Gastrocnemius medialis (tissue), 4 donors: ENCODE data around the gene SSTR3. TPM values are rescaled to one million over a fixed set of nuclear protein-coding genes. Genes with fewer than 3 reads are reported as not detected.

Experiments used
- ATAC-seq, 2 donors: fragments of 150-250 bp; one replicate each; pipeline ENCODE4 v1.9.1; 2016
- DNase-seq, 2 donors: peaks; one replicate each; pipeline ENCODE4 v3.0.0-alpha.2; 2019
- H3K27ac ChIP-seq, 4 donors: fragments of 200-600 bp; sonication (generic); 1 replicate in 1 of 4; 2 replicates in 3 of 4; pipeline ENCODE4 v1.5.1; 2016 to 2018; ENCODE audit warnings: mild to moderate bottlenecking in 2 of 4, moderate library complexity in 1 of 4
- H3K27me3 ChIP-seq, 3 donors: fragments of 200-600 bp; sonication (generic) in 2 of 3; 1 replicate in 1 of 3; 2 replicates in 2 of 3; pipeline versions ENCODE4 v1.5.1 to v1.6.0; 2016 to 2019; ENCODE audit warnings: mild to moderate bottlenecking in 1 of 3, moderate library complexity in 1 of 3
- H3K36me3 ChIP-seq, 2 donors: fragments of 200-600 bp; sonication (generic) in 1 of 2; one replicate each; pipeline ENCODE4 v1.5.1; 2017 to 2018
- H3K4me1 ChIP-seq, 2 donors: fragments of 200-600 bp; sonication (generic) in 1 of 2; one replicate each; pipeline ENCODE4 v1.5.1; 2016 to 2017; ENCODE audit warnings: mild to moderate bottlenecking in 2 of 2
- H3K4me3 ChIP-seq, 4 donors: fragments of 200-600 bp; sonication (generic) in 3 of 4; 1 replicate in 1 of 4; 2 replicates in 3 of 4; pipeline ENCODE4 v1.5.1; 2016 to 2019; ENCODE audit warnings: mild to moderate bottlenecking in 2 of 4
- H3K9me3 ChIP-seq, 3 donors: fragments of 200-600 bp; sonication (generic) in 2 of 3; 1 replicate in 1 of 3; 2 replicates in 2 of 3; pipeline ENCODE4 v1.5.1; 2016 to 2019
- POLR2A ChIP-seq, 2 donors: fragments of 450-650 bp; IDR thresholded peaks; one replicate each; pipeline ENCODE4 v1.6.1; 2017; ENCODE audit warnings: antibody characterized with exemption in 2 of 2, mild to moderate bottlenecking in 2 of 2, moderate library complexity in 2 of 2
- in situ Hi-C, 4 donors: fragments of 200-750 bp; cut with MboI; loops; one replicate each; pipeline versions ENCODE4 v1.15.0 to v1.8.0; 2017; ENCODE audit warnings: low sequenced_read_pairs in 4 of 4
- intact Hi-C: fragments of 100-400 bp; cut with DNase I; formaldehyde crosslinking; loops from one replicate; pipeline ENCODE4 v1.15.1; 2023; ENCODE audit warnings: low total_unique reads
- total RNA-seq, 4 donors: library from RNA; depleted of rRNA; stranded (reverse); fragments of >200 nt; gene quantifications; one replicate each; pipeline versions ENCODE4 v1.1.0 to v1.2.3, GENCODE V29; 2016
- TF ChIP-seq, protein P1 (sequence below), 5 experiments: fragments of 450-650 bp in 3 of 5; fragments of 200-600 bp in 2 of 5; sonication (generic) in 2 of 5; IDR thresholded peaks in 4 of 5; conservative IDR thresholded peaks in 1 of 5; 1 replicate in 4 of 5; 2 replicates in 1 of 5; pipeline ENCODE4 v1.5.1; 2016 to 2019; ENCODE audit warnings: antibody characterized with exemption in 5 of 5, mild to moderate bottlenecking in 3 of 5, moderate library complexity in 3 of 5

The SSTR3 gene
- total RNA-seq, 4 donors from 2014 or later, result not detected

DNA sequence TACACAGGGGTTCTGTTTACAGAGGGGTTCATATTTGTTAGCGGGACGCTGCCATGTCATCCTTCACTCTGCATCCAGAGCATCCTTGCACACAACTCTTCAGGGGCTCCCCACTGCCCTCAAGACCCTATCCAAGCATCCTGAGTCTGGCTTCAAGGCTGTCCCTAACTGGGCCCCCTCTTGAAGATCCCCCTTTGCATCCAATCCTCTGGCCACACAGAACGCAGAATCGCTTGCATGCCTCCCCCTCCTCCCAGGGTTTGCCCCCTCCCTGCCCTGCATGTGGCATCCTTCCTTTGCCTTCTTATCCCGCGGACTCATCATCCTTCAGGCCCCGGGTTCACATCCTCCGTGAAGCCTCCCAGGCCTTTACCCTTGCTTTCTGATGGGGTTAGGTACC lies 42.9 kb downstream of the SSTR3 start:
- peaks cover 4 to 8% of the 10 kb centered on the region in 2 donors for H3K4me1 ChIP-seq
- no peaks in the 10 kb centered on the region for H3K9me3 ChIP-seq
- intact Hi-C loops, result no loop called here
- H3K27me3 ChIP-seq, result peaks cover 0 to 7% (median 0%) of the 10 kb centered on the region in 3 donors
- H3K36me3 ChIP-seq, result no peaks in the 10 kb centered on the region
- no peak for DNase-seq
- H3K4me3 ChIP-seq, result no peak overlapping the region
- ATAC-seq, result no peak
- no peak overlapping the region for H3K27ac ChIP-seq
- TF ChIP-seq, protein P1, sequence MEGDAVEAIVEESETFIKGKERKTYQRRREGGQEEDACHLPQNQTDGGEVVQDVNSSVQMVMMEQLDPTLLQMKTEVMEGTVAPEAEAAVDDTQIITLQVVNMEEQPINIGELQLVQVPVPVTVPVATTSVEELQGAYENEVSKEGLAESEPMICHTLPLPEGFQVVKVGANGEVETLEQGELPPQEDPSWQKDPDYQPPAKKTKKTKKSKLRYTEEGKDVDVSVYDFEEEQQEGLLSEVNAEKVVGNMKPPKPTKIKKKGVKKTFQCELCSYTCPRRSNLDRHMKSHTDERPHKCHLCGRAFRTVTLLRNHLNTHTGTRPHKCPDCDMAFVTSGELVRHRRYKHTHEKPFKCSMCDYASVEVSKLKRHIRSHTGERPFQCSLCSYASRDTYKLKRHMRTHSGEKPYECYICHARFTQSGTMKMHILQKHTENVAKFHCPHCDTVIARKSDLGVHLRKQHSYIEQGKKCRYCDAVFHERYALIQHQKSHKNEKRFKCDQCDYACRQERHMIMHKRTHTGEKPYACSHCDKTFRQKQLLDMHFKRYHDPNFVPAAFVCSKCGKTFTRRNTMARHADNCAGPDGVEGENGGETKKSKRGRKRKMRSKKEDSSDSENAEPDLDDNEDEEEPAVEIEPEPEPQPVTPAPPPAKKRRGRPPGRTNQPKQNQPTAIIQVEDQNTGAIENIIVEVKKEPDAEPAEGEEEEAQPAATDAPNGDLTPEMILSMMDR (IDR thresholded peaks at IDR 0.05 in 4 of 5, conservative IDR thresholded peaks at IDR 0.05 in 1 of 5), result no peak
- no peak for TF ChIP-seq POLR2A (IDR thresholded peaks at IDR 0.05)
- in situ Hi-C loops, result no loop called here

DNA sequence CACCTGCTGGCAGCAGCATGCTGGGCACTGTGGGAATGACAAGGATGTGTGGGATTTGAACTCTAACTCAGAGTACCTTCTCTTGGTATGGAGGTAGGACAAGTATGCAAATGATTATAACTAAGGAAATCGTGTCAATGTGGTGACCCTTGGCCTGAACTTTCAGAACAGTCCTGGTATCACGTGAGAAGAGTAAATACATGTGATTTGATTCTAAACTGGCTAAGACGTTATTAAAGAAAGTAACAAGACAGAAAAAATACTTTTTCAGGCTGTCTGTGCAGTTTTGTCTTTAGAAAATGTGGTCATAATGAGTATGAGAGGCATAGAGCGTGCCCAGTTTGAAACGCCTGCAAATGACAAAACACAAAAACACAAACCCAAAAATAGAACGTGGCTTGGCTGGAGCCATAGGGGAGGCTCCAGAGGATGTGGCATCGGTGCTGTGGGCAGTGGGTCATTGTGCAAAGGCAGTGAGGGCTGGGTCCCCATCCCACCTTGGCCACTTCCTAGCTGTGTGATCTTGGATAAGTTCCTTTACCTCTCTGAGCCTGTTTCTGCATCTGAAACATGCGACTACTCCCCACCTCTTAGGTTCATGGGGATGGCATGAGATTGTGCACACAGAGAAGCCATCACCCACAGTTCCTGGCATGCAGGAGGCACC lies 44.2 kb downstream of the SSTR3 start:
- H3K4me3 ChIP-seq, result no peak overlapping the region
- intact Hi-C loops (no loop called here), in situ Hi-C loops (no loop called here)
- H3K27me3 ChIP-seq, result no peaks in the 10 kb centered on the region
- H3K27ac ChIP-seq, result peak overlapping the region in 1 of 4 donors; percentile 64
- ATAC-seq (no peak), DNase-seq (no peak)
- TF ChIP-seq, protein P1 (IDR thresholded peaks at IDR 0.05 in 4 of 5, conservative IDR thresholded peaks at IDR 0.05 in 1 of 5), result no peak
- TF ChIP-seq POLR2A (IDR thresholded peaks at IDR 0.05), result no peak
- H3K4me1 ChIP-seq, result peaks cover 4 to 8% of the 10 kb centered on the region in 2 donors
- H3K36me3 ChIP-seq, result no peaks in the 10 kb centered on the region
- H3K9me3 ChIP-seq, result no peaks in the 10 kb centered on the region

DNA sequence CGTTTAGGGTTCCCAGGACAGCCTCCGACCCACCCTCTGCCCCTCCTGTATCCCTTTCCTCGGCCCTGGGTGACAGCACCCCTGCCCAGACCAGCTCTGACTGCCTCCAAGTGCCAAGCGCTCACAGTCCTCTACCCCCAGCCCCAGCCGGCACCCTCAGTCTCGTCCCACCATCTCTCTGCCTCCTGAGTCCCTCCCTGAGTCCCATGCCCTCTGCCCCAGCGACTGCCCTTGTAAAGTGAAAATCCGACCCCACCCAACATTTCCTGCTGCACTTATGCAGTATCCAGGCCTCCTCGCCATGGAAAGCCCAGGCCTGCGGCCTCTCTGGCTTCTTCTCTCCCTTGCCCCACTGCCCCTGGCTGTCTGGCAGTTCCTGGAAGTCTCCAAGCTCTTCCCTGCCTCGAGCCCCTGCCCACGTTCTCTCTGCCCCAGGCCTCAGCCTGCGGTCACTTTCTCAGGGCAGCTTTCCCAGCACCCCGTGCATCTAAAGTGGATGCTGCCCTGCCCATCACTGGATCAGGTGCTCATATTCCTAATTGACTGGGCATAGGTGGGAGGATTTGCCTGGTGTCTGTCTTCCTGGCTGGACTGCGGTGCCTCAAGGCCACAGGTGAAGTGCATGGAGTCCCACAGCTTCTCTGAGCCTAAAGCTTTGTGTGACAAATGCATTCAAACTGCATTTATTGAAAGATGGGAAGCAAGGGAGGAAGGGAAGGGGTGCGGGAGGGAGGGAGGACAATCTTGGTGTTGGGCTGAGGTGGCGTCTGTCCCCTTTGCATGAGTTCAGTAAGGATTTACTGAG lies 44.9 kb downstream of the SSTR3 start:
- no peaks in the 10 kb centered on the region for H3K36me3 ChIP-seq
- intact Hi-C loops (no loop called here), in situ Hi-C loops (no loop called here)
- no peak for DNase-seq
- peaks cover 4 to 8% of the 10 kb centered on the region in 2 donors for H3K4me1 ChIP-seq
- no peak overlapping the region for H3K4me3 ChIP-seq
- peak overlapping the region in 2 of 4 donors; percentile 30 to 64 for H3K27ac ChIP-seq
- TF ChIP-seq, protein P1 (IDR thresholded peaks at IDR 0.05 in 4 of 5, conservative IDR thresholded peaks at IDR 0.05 in 1 of 5), result no peak
- no peak for TF ChIP-seq POLR2A (IDR thresholded peaks at IDR 0.05)
- no peaks in the 10 kb centered on the region for H3K27me3 ChIP-seq
- H3K9me3 ChIP-seq, result no peaks in the 10 kb centered on the region
- ATAC-seq, result no peak

DNA sequence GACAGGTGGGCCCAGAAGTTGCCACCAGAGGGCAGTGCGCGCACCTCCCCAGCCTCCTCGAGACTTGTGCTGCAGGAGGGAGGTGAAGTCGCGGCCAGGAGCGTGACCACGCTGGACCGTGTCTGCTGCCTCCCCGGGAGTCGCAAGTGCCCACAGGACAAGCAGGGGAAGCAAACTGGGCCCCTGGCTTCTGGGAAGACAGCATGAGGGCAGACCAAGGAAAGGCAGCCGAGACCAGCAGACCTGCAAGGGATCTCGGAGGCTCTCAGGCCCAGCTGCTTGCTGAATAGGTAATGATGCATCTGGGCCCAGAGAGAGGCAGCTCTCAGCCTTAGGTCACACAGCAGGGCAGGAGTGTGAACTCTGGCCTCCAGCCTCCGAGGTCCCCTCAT lies 45.6 kb downstream of the SSTR3 start:
- intact Hi-C loops, result loop anchor here (1.0 kb wide), 1 partner anchor 33 kb away; no protein-coding TSS in a partner anchor
- in situ Hi-C loops, result no loop called here
- H3K27me3 ChIP-seq, result peaks cover 0 to 3% (median 0%) of the 10 kb centered on the region in 3 donors
- H3K4me1 ChIP-seq, result peaks cover 4 to 8% of the 10 kb centered on the region in 2 donors
- ATAC-seq (peak; percentile 96), DNase-seq (peak; percentile 77 to 85)
- H3K27ac ChIP-seq, result peak overlapping the region in 2 of 4 donors; percentile 30 to 64
- peak overlapping the region in 1 of 4 donors; percentile 20 for H3K4me3 ChIP-seq
- H3K9me3 ChIP-seq, result no peaks in the 10 kb centered on the region
- TF ChIP-seq, protein P1 (IDR thresholded peaks at IDR 0.05 in 4 of 5, conservative IDR thresholded peaks at IDR 0.05 in 1 of 5), result peak in 4 of 5 experiments; percentile 94 to 96 (median 96)
- no peak for TF ChIP-seq POLR2A (IDR thresholded peaks at IDR 0.05)
- H3K36me3 ChIP-seq, result no peaks in the 10 kb centered on the region
